ENCODE data around the gene UQCRC1. TPM values are rescaled to one million over a fixed set of nuclear protein-coding genes. Genes with fewer than 3 reads are reported as not detected.
A peak's percentile ranks its signal among the peaks of the same experiment; 100 is the strongest.

The UQCRC1 gene
- total RNA-seq, 2 experiments from 2014 or later, result 144 to 148 TPM

DNA sequence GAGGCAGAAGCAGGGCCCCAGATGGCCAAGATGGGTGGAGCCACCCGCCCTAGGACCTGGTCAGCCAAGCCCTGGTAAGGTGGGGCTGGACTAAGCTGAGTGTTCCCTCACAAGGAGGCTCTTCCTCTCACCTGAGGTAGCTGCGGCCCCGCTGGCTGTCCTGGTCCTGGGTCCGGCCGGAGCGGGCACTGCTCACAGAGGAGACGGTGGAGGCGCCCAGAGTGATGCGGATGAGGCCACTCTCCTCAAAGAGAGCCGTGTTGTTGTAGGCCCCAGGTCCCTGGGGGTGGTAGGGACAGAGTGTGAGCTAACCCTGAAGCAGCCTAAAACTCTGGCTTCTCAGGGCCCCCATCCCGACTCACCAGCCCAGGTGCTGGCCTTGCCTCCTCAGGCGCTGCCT, 33.2 kb upstream of the UQCRC1 start:
- H3K27ac Mint-ChIP-seq, result no peak overlapping the region
- H3K4me3 Mint-ChIP-seq, result no peak overlapping the region
- DNase-seq (no peak), ATAC-seq (ENCODE audit: low read depth) (no peak)
- no peaks in the 10 kb centered on the region for H3K27me3 Mint-ChIP-seq
- POLR2A ChIA-PET, result no interaction called here
- no peaks in the 10 kb centered on the region for H3K4me1 Mint-ChIP-seq
- H3K9me3 Mint-ChIP-seq, result no peaks in the 10 kb centered on the region
- peaks cover 2% of the 10 kb centered on the region for H3K36me3 Mint-ChIP-seq

DNA sequence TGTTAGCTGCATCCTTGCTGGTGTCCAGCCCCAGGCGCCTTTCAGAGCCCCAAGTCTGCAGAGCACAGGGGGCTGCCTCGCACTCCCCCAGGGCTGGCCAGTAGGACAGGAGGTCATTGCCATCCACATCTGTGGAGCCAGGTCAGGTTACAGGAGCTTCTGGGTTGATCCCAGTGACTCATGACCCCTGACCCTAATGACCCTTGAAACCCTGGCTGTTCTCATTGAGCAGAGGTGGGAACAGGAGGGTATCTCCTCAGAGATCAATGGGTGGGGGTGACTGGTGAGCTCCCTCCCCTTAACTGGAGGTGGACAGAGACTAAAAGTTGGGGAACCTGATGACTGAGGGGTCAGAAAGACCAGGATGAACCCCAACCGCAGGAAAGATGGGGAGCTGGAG, 31.9 kb upstream of the UQCRC1 start:
- Mint-ChIP-seq H3K4me3 (no peak overlapping the region), H3K36me3 (peaks cover 2% of the 10 kb centered on the region), H3K27ac (no peak overlapping the region), H3K27me3 (no peaks in the 10 kb centered on the region), H3K9me3 (no peaks in the 10 kb centered on the region), H3K4me1 (no peaks in the 10 kb centered on the region)
- POLR2A ChIA-PET, result interaction anchor here (0.6 kb wide), 1 partner anchor 27 kb away, joined by 5 read pairs; no protein-coding TSS in a partner anchor
- DNase-seq (no peak), ATAC-seq (ENCODE audit: low read depth) (no peak)

DNA sequence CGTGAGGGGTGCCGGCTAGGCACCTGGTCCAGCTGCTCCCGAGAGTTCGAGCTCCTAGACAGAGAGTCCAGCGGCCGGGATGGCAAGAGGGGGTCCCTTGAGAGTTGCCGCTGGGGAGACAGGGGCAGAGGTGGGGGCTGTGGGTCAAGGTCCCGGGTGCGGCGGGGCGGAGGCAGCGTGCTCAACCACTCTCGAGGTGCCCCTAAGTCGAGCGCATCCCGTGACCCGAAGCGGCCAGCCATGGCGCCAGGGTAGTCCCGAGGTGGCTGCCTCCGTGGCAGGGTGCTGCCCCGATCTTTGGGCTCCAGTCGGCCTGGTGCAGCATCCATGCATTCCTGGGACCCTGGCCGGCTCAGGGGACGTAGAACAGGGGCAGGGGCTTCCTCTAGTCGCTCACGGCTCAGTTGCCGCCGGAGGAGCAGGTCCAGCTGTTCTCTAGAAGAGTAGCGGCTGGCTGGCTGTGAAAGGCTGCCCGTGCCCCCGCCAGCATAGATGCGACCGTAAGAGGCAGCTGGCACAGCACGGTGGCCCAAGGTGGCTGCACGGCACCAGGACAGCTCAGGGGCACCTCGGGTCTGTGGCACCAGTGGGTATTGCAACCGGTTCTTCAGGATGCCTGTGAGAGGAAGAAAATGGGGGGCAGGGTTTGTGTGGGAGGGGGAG, 30.6 kb upstream of the UQCRC1 start:
- H3K36me3 Mint-ChIP-seq, result peaks cover 2% of the 10 kb centered on the region
- peaks cover 5% of the 10 kb centered on the region for H3K4me1 Mint-ChIP-seq
- H3K27ac Mint-ChIP-seq, result no peak overlapping the region
- DNase-seq, result no peak
- POLR2A ChIA-PET, result no interaction called here
- no peaks in the 10 kb centered on the region for H3K9me3 Mint-ChIP-seq
- no peaks in the 10 kb centered on the region for H3K27me3 Mint-ChIP-seq
- no peak for ATAC-seq (ENCODE audit: low read depth)
- no peak overlapping the region for H3K4me3 Mint-ChIP-seq

DNA sequence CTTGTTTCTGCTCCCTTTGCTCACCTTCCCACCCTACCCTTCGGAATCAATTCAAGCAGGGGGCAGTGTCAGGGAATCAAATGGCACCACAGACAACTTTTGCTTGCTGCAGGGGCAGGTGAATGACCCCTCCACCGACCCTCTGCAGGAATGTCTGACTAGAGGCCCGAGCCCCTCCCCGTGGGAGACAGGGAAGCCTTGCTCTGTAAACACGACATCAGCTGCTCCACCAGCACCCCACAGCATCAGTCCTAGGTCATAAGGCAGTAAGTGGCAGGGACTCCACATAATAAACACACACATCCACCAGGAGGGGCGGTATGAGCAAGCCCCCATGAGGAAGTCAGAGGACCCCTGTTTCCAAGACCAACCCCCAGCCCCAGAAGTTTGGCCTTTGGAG, 27.9 kb upstream of the UQCRC1 start:
- Mint-ChIP-seq H3K4me3 (no peak overlapping the region), H3K9me3 (no peaks in the 10 kb centered on the region), H3K27me3 (no peaks in the 10 kb centered on the region), H3K4me1 (peaks cover 12% of the 10 kb centered on the region), H3K36me3 (peaks cover 3% of the 10 kb centered on the region), H3K27ac (no peak overlapping the region)
- POLR2A ChIA-PET, result no interaction called here
- DNase-seq, result no peak
- no peak for ATAC-seq (ENCODE audit: low read depth)

DNA sequence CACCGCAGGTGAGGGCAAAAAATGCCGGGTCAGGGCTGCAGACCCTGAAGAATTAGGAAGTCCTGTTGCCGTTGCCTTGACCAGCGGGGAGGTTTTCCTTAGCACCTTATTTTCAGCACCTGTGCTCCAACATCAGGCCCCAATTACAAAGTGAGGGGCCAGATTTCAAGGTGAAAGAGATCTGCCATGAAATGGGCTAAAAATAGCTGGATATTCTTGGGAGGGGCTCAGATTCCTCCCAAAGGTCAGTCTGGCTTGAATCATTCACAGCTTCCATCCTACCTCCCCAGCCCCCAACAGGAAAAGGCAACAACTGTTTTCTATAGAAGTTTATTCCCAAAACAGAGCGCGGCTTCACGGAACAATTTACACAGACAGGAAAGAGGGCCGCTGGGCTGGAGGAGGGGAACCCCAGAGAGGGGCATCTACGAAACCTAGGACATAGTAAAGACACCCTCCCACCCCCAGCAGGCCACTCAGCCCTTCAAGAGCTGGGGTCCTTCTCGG, 26.8 kb upstream of the UQCRC1 start:
- Mint-ChIP-seq H3K9me3 (no peaks in the 10 kb centered on the region), H3K36me3 (peaks cover 7% of the 10 kb centered on the region), H3K4me1 (peaks cover 13% of the 10 kb centered on the region), H3K27me3 (no peaks in the 10 kb centered on the region), H3K27ac (peak overlapping the region; percentile 89), H3K4me3 (peak overlapping the region; percentile 90)
- DNase-seq (no peak), ATAC-seq (ENCODE audit: low read depth) (no peak)
- POLR2A ChIA-PET, result interaction anchor here (0.8 to 2.1 kb wide), 9 partner anchors 11 to 81 kb away, joined by 3 to 10 read pairs (median 3); partner anchors contain the start of gene NCKIPSD

DNA sequence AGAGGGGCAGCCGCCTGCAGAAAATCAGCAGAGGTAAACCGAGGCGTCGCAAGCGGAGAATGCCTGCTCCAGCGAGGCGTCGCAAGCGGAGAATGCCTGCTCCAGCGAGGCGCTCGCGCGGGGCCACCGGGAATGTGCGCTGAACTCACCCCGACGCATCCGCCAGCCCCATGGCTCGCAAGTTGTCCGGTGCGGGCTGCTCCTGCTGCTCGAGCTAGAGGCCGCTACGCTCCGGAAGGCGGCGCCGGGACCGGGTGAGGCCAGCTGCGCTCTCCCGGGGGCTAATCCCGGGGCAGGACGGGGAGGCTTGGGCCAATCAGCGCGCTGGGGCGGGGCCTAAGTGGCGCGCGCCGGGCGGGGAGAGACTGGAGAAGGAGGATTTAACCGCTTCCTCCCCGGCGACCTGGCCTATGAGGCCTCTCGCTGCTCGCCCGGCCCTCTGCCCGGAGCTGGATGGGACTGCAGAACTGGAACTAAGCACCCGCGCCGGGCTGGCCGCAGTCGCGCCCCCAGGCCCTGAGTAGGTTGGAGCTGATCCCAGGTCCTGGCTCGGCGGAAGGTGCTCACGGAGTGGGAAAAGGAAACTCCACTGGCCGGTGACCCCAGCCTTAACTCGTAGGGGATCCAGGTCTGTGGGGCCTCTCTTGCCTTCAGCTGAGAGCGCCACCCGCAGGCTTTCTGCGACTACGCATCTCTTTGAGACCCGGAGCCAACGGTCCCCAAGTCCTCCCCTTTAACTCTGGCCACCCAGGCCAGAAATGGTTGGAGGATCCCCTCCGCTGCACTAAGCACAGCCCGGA, 26.0 kb upstream of the UQCRC1 start, which contains the start of gene SLC26A6:
Gene SLC26A6, minus strand, starts transcription at position 240 of the 800 bp plus-strand sequence. Its CDS starts 68 bp downstream, at position 172.
- Mint-ChIP-seq H3K9me3 (no peaks in the 10 kb centered on the region), H3K4me3 (peak within 1 kb of the TSS; percentile 90)

DNA sequence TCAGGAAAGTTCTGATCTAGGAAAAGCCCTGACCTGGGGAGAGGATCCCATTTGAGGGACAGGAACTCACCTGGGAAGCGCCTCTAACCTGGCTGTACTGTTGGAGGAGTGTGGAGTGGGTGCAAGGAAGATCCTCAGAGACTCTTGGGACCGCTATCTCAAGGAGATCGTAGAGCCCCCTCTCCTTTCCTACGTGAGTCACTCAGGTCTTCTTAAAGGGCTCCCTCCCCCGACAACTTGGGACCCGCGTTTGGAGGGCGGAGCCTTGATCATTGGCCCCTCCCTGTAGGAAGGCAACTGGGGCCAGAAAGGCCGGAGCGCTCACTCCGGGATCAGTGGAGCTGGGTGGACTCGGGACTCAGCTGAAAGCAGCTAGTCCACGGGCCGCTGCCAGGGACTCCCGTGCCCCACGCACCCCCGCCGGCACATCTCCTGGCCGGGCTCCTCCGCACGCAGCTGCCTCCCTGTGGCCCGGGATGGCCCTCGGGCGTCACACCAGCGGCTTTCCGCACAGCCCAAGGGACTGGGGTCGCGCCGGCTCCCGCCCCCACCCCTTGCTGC, 25.3 kb upstream of the UQCRC1 start:
- DNase-seq (peak; percentile 66), ATAC-seq (ENCODE audit: low read depth) (peak; percentile 12)
- Mint-ChIP-seq H3K9me3 (no peaks in the 10 kb centered on the region), H3K4me3 (peak overlapping the region; percentile 90), H3K4me1 (peaks cover 13% of the 10 kb centered on the region), H3K36me3 (peaks cover 10% of the 10 kb centered on the region), H3K27ac (peak overlapping the region; percentile 25), H3K27me3 (no peaks in the 10 kb centered on the region)
- POLR2A ChIA-PET, result interaction anchor here (0.5 to 2.1 kb wide), 10 partner anchors 11 to 232 kb away, joined by 3 to 10 read pairs (median 4); partner anchors contain the start of genes IP6K2 and TMEM89

More for the DNA sequence above, 26.0 kb upstream of the UQCRC1 start, which contains the start of gene SLC26A6:
- Mint-ChIP-seq H3K27me3 (no peaks in the 10 kb centered on the region), H3K36me3 (peaks cover 7% of the 10 kb centered on the region), H3K4me1 (peaks cover 13% of the 10 kb centered on the region), H3K27ac (peak within 1 kb of the TSS; percentile 89)
- peak; percentile 95 for ATAC-seq (ENCODE audit: low read depth)
- peak; percentile 97 for DNase-seq
- POLR2A ChIA-PET, result interaction anchor here (0.5 to 2.1 kb wide), 12 partner anchors 10 to 480 kb away, joined by 3 to 10 read pairs (median 3); partner anchors contain the start of gene NCKIPSD

DNA sequence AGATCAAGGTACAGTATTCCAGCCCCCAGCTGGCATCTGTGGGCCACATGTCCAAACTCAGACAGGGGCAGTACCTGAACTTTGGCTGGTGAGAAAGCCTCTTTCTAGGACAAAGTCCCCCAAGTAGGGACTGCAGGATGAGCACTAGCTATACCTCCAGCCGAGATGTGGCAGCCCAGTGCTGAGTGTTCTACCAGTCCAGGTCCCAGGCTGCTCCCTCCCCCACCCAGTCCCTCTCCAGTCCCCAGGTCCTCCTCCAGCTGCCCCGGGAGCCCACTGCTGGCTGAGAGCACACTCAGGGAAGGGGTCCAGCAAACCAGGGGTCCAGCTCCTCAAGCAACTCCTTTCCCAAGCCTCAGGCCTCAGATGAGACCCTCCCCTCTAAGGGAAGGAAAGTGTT, 24.3 kb upstream of the UQCRC1 start:
- no peaks in the 10 kb centered on the region for H3K27me3 Mint-ChIP-seq
- H3K4me3 Mint-ChIP-seq, result no peak overlapping the region
- H3K9me3 Mint-ChIP-seq, result no peaks in the 10 kb centered on the region
- H3K4me1 Mint-ChIP-seq, result peaks cover 13% of the 10 kb centered on the region
- POLR2A ChIA-PET, result interaction anchor here (0.5 to 1.0 kb wide), 2 partner anchors 52 to 1251 kb away, joined by 3 to 4 read pairs; partner anchors contain the start of gene NCKIPSD
- H3K36me3 Mint-ChIP-seq, result peaks cover 15% of the 10 kb centered on the region
- no peak overlapping the region for H3K27ac Mint-ChIP-seq
- DNase-seq (no peak), ATAC-seq (ENCODE audit: low read depth) (no peak)

DNA sequence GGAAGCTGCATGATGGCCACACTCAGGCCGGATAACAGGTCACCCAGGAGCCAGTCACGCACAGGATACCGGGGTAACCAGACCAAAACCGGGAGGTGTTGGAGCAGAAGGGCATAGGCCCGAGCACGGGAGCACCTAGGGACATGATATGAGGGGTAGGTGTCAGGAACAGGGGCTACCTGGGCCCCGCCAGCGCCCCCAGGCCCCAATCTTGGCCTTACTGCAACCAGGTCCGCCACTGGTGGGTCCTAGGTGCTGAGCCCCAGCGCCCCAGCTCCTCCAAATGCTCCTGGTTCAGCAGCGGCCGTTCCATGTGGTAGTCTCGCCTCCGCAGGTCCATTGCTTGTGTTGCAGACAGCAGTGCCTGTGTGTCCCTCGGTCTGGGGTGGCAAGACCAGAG, 23.8 kb upstream of the UQCRC1 start:
- H3K36me3 Mint-ChIP-seq, result peaks cover 15% of the 10 kb centered on the region
- H3K27me3 Mint-ChIP-seq, result no peaks in the 10 kb centered on the region
- H3K27ac Mint-ChIP-seq, result no peak overlapping the region
- POLR2A ChIA-PET, result interaction anchor here (1.0 kb wide), 1 partner anchor 53 kb away, joined by 3 read pairs; the partner anchor contains the start of gene NCKIPSD
- H3K4me1 Mint-ChIP-seq, result peaks cover 13% of the 10 kb centered on the region
- H3K9me3 Mint-ChIP-seq, result no peaks in the 10 kb centered on the region
- no peak overlapping the region for H3K4me3 Mint-ChIP-seq
- ATAC-seq (ENCODE audit: low read depth), result no peak
- no peak for DNase-seq

DNA sequence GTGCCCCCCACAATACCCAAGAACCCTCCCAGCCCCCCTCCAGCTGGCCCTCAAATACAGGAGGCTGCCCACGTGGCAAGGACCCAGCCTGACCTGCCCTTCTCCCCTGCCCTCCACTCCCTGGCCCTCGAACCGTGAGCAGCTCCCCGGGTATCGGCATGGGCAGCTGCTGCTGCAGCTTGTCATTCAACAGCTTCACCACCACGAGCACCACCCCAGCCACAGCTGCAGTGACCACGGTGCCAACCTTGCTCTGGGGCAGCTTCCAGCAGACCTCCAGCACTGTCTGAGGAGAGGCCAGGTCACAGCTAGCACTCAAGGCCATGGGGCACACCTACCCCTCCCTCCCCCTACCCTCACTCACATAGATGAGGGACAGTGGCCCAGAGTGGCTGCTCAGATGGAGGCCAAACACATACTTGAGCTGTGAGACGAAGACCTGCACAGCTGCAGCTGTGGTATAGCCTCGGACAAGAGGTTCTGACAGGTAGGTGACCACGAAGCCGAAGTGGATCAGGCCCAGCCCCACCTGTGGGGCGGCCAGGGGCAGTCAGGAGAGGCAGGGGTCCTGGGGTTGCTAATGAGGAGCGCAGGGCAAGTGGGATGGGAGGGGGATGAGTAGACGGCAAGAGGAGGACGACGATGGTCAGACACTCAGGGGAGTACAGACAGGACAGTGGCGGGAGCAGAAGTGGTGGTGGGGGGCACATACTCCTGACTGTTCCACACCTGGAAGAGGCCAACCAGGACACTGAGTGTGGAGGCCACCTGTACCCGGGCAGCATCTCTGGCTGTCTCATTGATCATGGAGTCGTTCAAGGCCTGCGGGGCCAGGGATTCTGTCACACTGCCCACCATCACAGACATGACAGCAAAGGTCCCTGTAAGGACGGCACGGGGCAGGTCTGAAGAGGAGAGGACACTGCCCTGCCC, 22.3 kb upstream of the UQCRC1 start:
- DNase-seq (no peak), ATAC-seq (ENCODE audit: low read depth) (no peak)
- no peaks in the 10 kb centered on the region for H3K9me3 Mint-ChIP-seq
- H3K36me3 Mint-ChIP-seq, result peaks cover 22% of the 10 kb centered on the region
- H3K27ac Mint-ChIP-seq, result no peak overlapping the region
- POLR2A ChIA-PET, result no interaction called here
- no peak overlapping the region for H3K4me3 Mint-ChIP-seq
- no peaks in the 10 kb centered on the region for H3K27me3 Mint-ChIP-seq
- peaks cover 15% of the 10 kb centered on the region for H3K4me1 Mint-ChIP-seq

DNA sequence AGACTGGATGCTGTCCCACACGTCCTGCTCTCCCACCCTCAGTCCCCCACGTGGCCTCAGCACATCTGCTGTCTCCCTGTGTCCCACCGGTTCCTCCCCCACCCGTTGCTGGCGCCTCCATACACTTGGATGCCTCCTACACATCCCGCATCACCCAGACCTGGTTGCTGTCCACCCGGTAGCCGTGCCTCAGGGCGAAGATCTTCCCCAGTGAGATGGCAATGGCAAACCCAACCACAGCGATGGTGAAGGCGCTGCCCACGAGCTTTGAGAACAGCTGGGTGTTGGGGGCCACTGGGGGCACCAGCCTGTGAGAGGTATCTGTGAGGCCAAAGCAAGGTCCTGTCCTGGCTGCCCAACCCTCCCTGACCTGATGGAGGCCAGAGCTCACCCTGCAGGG, 21.4 kb upstream of the UQCRC1 start:
- POLR2A ChIA-PET, result no interaction called here
- Mint-ChIP-seq H3K9me3 (no peaks in the 10 kb centered on the region), H3K4me3 (no peak overlapping the region), H3K4me1 (peaks cover 10% of the 10 kb centered on the region), H3K27me3 (no peaks in the 10 kb centered on the region), H3K27ac (no peak overlapping the region), H3K36me3 (peaks cover 22% of the 10 kb centered on the region)
- no peak for DNase-seq
- no peak for ATAC-seq (ENCODE audit: low read depth)

DNA sequence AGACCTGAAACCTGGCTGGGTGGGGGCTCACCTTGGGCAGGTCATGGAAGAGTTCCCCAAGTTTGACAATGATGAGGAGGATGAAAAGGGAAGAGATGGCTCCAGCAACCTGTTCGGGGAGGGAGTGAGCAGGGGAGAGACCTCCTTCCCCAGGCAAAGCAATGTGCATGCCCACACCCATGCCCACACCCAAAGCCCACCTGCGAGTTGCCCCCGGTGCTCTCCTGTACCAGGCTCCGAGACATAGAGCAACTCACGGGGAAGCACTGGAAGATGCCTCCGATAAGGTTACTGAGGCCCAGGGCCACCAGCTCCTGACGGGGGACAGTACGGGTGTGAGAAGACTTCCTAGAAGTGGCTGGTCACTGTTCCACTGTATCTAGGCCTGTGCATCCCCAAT, 21.0 kb upstream of the UQCRC1 start:
- Mint-ChIP-seq H3K36me3 (peaks cover 22% of the 10 kb centered on the region), H3K9me3 (no peaks in the 10 kb centered on the region), H3K27ac (peak overlapping the region; percentile 30), H3K27me3 (no peaks in the 10 kb centered on the region), H3K4me3 (no peak overlapping the region), H3K4me1 (peaks cover 10% of the 10 kb centered on the region)
- no peak for DNase-seq
- POLR2A ChIA-PET, result no interaction called here
- no peak for ATAC-seq (ENCODE audit: low read depth)

Data from activated naive CD8-positive, alpha-beta T cell treated with anti-CD3 and anti-CD28 coated beads, Interleukin-2, amount 10 ng/mL, durations not matched to agents 7 days and 5 days (primary cell).